HCT116 (cell line): ENCODE results near the gene NUAK2. TPM values are rescaled to one million over a fixed set of nuclear protein-coding genes. Genes with fewer than 3 reads are reported as not detected.

Experiments used
- ATAC-seq: fragments of 200-7000 bp; cut with Tn5 transposase; 2 replicates; pipeline ENCODE4 v1.9.1; 2020; ENCODE audit warnings: mild to moderate bottlenecking, moderate library complexity
- BruUV-seq: library from RNA; stranded (reverse); fragments of 400-500 nt; replicated peaks from 2 replicates; lab custom pipeline; 2021; lab: Mats Ljungman, UMichigan
- CTCF ChIA-PET: fragments of 300-600 bp; sonication (Branson Sonifier 250); formaldehyde crosslinking; loops from one replicate; lab custom pipeline; 2021; ENCODE audit warnings: antibody characterized with exemption; lab: Charles Lee
- POLR2A ChIA-PET: fragments of 300-600, 350-600 bp; sonication (Branson Sonifier 250); formaldehyde crosslinking; loops from one replicate; lab custom pipeline; 2021; ENCODE audit warnings: antibody characterized with exemption; lab: Charles Lee
- RAD21 ChIA-PET, 2 experiments: fragments of 300-600 bp; sonication (Branson Sonifier 250); formaldehyde crosslinking; loops; one replicate each; lab custom pipeline; 2023; ENCODE audit warnings: low total read pairs in 2 of 2; ENCODE audit not compliant: uncharacterized antibody in 2 of 2, unreplicated experiment in 2 of 2, low non-redundant PET in 1 of 2; lab: Charles Lee
- DNase-seq: peaks from one replicate; pipeline ENCODE4 v3.0.0-alpha.2; 2010; ENCODE audit warnings: low read depth, low spot score
- H2AFZ ChIP-seq: fragments of 200-600 bp; shearing (Covaris generic), sonication (generic); 2 replicates; pipeline ENCODE4 v1.6.1; 2017; ENCODE audit warnings: low read depth, mixed run types, mixed read lengths, antibody characterized with exemption, low read length; ENCODE audit not compliant: poor library complexity, severe bottlenecking
- H3K27ac ChIP-seq: 2 replicates; pipeline ENCODE4 v1.5.1; 2012; ENCODE audit warnings: low read depth, low read length
- H3K27me3 ChIP-seq: fragments of 200-600 bp; sonication (generic); 2 replicates; pipeline ENCODE4 v1.6.1; 2016; ENCODE audit warnings: mixed run types, low read length, mixed read lengths; ENCODE audit not compliant: insufficient read depth
- H3K36me3 ChIP-seq, 2 experiments: fragments of 200-500 bp in 1 of 2; fragments of 200-600 bp in 1 of 2; sonication (Bioruptor generic) in 1 of 2; sonication (generic) in 1 of 2; 2 replicates each; pipeline versions ENCODE4 v1.5.1 to v1.6.1; 2014 to 2016; ENCODE audit warnings: low read length in 2 of 2, inconsistent platforms in 1 of 2, mixed read lengths in 1 of 2, mixed run types in 1 of 2; ENCODE audit not compliant: insufficient read depth in 2 of 2, control insufficient read depth in 1 of 2
- H3K4me1 ChIP-seq, 2 experiments: fragments of 200-600 bp in 1 of 2; sonication (generic) in 1 of 2; 2 replicates each; pipeline versions ENCODE4 v1.5.1 to v1.6.1; 2012 to 2017; ENCODE audit warnings: low read length in 2 of 2, inconsistent platforms in 1 of 2, mild to moderate bottlenecking in 1 of 2, mixed read lengths in 1 of 2, mixed run types in 1 of 2, moderate library complexity in 1 of 2; ENCODE audit not compliant: insufficient read depth in 2 of 2, control insufficient read depth in 1 of 2
- H3K4me2 ChIP-seq: fragments of 200-600 bp; sonication (generic); 2 replicates; pipeline ENCODE4 v1.6.1; 2017; ENCODE audit warnings: mixed run types, low read length, mixed read lengths
- H3K4me3 ChIP-seq, 2 experiments: fragments of 200-600 bp in 1 of 2; sonication (generic) in 1 of 2; replicated peaks in 1 of 2; 2 replicates each; pipeline ENCODE4 v1.5.1; 2011 to 2016; ENCODE audit warnings: low read length in 2 of 2, control low read depth in 1 of 2, low read depth in 1 of 2, mild to moderate bottlenecking in 1 of 2, mixed read lengths in 1 of 2, mixed run types in 1 of 2
- H3K79me2 ChIP-seq: fragments of 200-600 bp; sonication (generic); 2 replicates; pipeline ENCODE4 v1.6.1; 2017; ENCODE audit warnings: mild to moderate bottlenecking, mixed run types, low read length, moderate library complexity, mixed read lengths; ENCODE audit not compliant: insufficient read depth
- H3K9ac ChIP-seq: fragments of 200-600 bp; sonication (generic); 2 replicates; pipeline ENCODE4 v1.6.1; 2016; ENCODE audit warnings: low read length, mixed read lengths
- H3K9me2 ChIP-seq: fragments of 200-600 bp; sonication (generic), shearing (Covaris generic); 2 replicates; pipeline ENCODE4 v1.6.1; 2017; ENCODE audit warnings: mixed run types, mild to moderate bottlenecking, moderate library complexity; ENCODE audit not compliant: insufficient read depth
- H3K9me3 ChIP-seq, 2 experiments: fragments of 200-500 bp in 1 of 2; fragments of 200-600 bp in 1 of 2; sonication (Bioruptor generic) in 1 of 2; sonication (generic) in 1 of 2; 2 replicates each; pipeline ENCODE4 v1.6.1; 2014 to 2017; ENCODE audit warnings: low read length in 2 of 2, mixed read lengths in 2 of 2, inconsistent platforms in 1 of 2, low read depth in 1 of 2, mild to moderate bottlenecking in 1 of 2, mixed run types in 1 of 2, moderate library complexity in 1 of 2; ENCODE audit not compliant: control insufficient read depth in 1 of 2, insufficient read depth in 1 of 2
- H4K20me1 ChIP-seq: fragments of 200-600 bp; sonication (generic), shearing (Covaris generic); 2 replicates; pipeline ENCODE4 v1.6.1; 2017; ENCODE audit warnings: mixed run types, mild to moderate bottlenecking, moderate library complexity; ENCODE audit not compliant: insufficient read depth
- CBX3 ChIP-seq: IDR thresholded peaks from 2 replicates; pipeline ENCODE4 v1.6.1; 2012; ENCODE audit warnings: low read depth
- CEBPB ChIP-seq: IDR thresholded peaks from 2 replicates; pipeline ENCODE4 v1.6.1; 2012; ENCODE audit warnings: low read depth
- ELF1 ChIP-seq: IDR thresholded peaks from 2 replicates; pipeline ENCODE4 v1.6.1; 2012; ENCODE audit warnings: low read depth, borderline replicate concordance
- EZH2 ChIP-seq: fragments of 200-600 bp; sonication (generic); IDR thresholded peaks from 2 replicates; pipeline ENCODE4 v1.6.1; 2017; ENCODE audit warnings: antibody characterized with exemption, mixed run types
- POLR2A ChIP-seq: IDR thresholded peaks from 2 replicates; pipeline ENCODE4 v1.7.0; 2011; ENCODE audit warnings: borderline replicate concordance; ENCODE audit not compliant: insufficient read depth, insufficient read length; ENCODE audit errors: extremely low read depth
- POLR2AphosphoS5 ChIP-seq: IDR thresholded peaks from 2 replicates; pipeline ENCODE4 v1.6.1; 2011; ENCODE audit warnings: mild to moderate bottlenecking, low read depth, low read length, moderate library complexity
- RAD21 ChIP-seq: IDR thresholded peaks from 2 replicates; pipeline ENCODE4 v1.6.1; 2012; ENCODE audit warnings: low read depth, mild to moderate bottlenecking
- SIN3A ChIP-seq: IDR thresholded peaks from 2 replicates; pipeline ENCODE4 v1.6.1; 2012; ENCODE audit warnings: low read depth
- SRF ChIP-seq: IDR thresholded peaks from 2 replicates; pipeline ENCODE4 v1.6.1; 2012; ENCODE audit warnings: low read depth
- ZFX ChIP-seq: fragments of 450-650 bp; IDR thresholded peaks from 2 replicates; pipeline ENCODE4 v1.6.1; 2017
- ZNF274 ChIP-seq: fragments of 200-500 bp; sonication (Bioruptor generic); IDR thresholded peaks from 2 replicates; pipeline ENCODE4 v1.6.1; 2014; ENCODE audit warnings: mild to moderate bottlenecking, low read depth, low read length, inconsistent platforms
- intact Hi-C: fragments of 100-400 bp; cut with micrococcal nuclease; formaldehyde crosslinking; loops from 2 replicates; pipeline ENCODE4 v1.10.0; 2022
- total RNA-seq: library from RNA; stranded (reverse); gene quantifications from one replicate; pipeline ENCODE4 v1.2.1, GENCODE V29; 2021; ENCODE audit not compliant: unreplicated experiment
- TF ChIP-seq, protein P1 (sequence below): IDR thresholded peaks from 2 replicates; pipeline ENCODE4 v1.6.1; 2012
- TF ChIP-seq, protein P2 (sequence below): IDR thresholded peaks from 2 replicates; pipeline ENCODE4 v1.6.1; 2012
- TF ChIP-seq, protein P3 (sequence below): IDR thresholded peaks from 2 replicates; pipeline ENCODE4 v1.6.1; 2011; ENCODE audit warnings: mild to moderate bottlenecking, low read length, moderate library complexity; ENCODE audit not compliant: insufficient replicate concordance; ENCODE audit errors: extremely low read depth

Gene NUAK2
- total RNA-seq, 1 experiment from 2014 or later = 3.0 TPM

DNA sequence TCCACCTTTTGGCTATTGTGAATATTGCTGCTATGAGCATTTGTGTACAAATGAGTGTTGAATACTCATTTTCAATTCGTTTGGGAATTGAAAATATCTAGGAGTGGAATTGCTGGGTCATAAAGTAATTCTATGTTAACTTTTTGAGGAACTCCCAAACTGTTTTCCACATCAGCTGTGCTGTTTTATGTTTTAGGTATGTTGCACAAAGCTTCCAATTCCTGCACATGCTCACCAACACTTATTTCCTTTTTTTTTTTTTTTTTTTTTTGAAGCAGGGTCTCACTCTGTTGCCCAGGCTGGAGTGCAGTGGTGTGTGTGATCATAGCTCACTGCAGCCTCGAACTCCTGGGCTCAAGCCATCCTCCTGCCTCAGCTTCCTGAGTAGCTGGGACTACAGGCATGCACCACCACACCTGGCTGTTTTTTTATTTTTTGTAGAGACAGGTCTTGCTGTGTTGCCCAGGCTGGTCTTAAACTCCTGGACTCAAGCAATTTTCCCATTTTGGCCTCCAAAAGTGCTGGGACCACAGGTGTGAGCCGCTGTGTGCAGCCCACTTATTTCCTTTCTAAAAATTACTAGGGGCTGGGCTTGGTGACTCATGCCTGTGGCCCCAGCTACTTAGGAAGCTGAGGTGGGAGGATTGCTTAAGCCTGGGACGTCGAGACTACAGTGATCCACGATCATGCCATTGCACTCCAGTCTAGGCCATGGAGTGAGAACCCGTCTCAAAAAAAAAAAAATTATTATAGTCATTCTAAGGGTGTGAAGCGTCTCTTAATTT lies 60.4 kb downstream of the NUAK2 start:
- ATAC-seq = no peak
- intact Hi-C loops = no loop called here
- Histone ChIP-seq H2AFZ (no peak overlapping the region), H3K9me3 (no peaks in the 10 kb centered on the region), H3K9ac (no peak overlapping the region), H3K27me3 (no peaks in the 10 kb centered on the region), H3K4me3 (no peak overlapping the region), H3K27ac (no peak overlapping the region), H3K79me2 (no peaks in the 10 kb centered on the region), H3K4me2 (peak overlapping the region; percentile 39), H3K4me1 (peaks cover 24 to 58% of the 10 kb centered on the region in 2 experiments), H3K9me2 (no peaks in the 10 kb centered on the region), H3K36me3 (no peaks in the 10 kb centered on the region), H4K20me1 (no peaks in the 10 kb centered on the region)
- POLR2A ChIA-PET = interaction anchor here (0.6 kb wide), 1 partner anchor 398 kb away, joined by 4 read pairs; no protein-coding TSS in a partner anchor
- BruUV-seq = no TSS peak
- CTCF ChIA-PET = interaction anchor here (0.9 to 4.1 kb wide), 8 partner anchors 10 to 199 kb away, joined by 3 to 17 read pairs (median 6); partner anchors contain the start of gene TMCC2
- RAD21 ChIA-PET = interaction anchor here in 1 of 2 experiments (1.5 kb wide), 1 partner anchor 10 kb away, joined by 3 read pairs; no protein-coding TSS in a partner anchor
- DNase-seq = no peak
- TF ChIP-seq SRF (no peak), EZH2 (no peak), CBX3 (no peak), POLR2AphosphoS5 (no peak), ELF1 (no peak)
- TF ChIP-seq, protein P1, sequence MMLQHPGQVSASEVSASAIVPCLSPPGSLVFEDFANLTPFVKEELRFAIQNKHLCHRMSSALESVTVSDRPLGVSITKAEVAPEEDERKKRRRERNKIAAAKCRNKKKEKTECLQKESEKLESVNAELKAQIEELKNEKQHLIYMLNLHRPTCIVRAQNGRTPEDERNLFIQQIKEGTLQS = no peak

DNA sequence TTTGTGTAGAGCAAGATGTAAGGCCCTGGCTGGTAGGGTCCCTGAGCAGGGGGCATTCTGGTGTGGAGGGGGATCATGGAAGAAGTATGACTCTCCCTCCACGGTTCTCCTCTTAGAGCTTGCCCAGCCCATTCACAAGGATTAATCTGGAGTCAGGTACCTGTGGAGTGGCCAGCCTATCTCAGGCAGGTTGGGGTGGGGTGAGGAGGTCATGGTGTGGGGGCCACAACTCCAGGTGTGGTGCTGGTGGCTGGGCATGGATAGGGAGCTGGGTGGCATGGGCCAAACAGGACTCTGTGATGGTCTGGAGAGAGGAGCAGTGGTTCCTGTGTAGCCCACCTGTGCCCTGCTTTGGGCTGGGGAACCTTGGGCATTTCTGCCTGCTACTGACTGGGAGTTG lies 61.5 kb downstream of the NUAK2 start:
- Histone ChIP-seq H3K79me2 (no peaks in the 10 kb centered on the region), H3K4me1 (peaks cover 21 to 51% of the 10 kb centered on the region in 2 experiments), H3K9me2 (no peaks in the 10 kb centered on the region), H3K36me3 (no peaks in the 10 kb centered on the region), H2AFZ (no peak overlapping the region), H3K27me3 (no peaks in the 10 kb centered on the region), H3K27ac (no peak overlapping the region), H3K9me3 (no peaks in the 10 kb centered on the region), H3K4me3 (no peak overlapping the region), H3K9ac (no peak overlapping the region), H3K4me2 (no peak overlapping the region; the same call in 1 of the 2 replicates), H4K20me1 (no peaks in the 10 kb centered on the region)
- intact Hi-C loops = loop anchor here (5.0 kb wide), 1 partner anchor 48 kb away; the partner anchor contains the start of gene DSTYK
- BruUV-seq = no TSS peak
- CTCF ChIA-PET = interaction anchor here (0.9 to 4.1 kb wide), 6 partner anchors 11 to 453 kb away, joined by 3 to 17 read pairs (median 4); no protein-coding TSS in a partner anchor
- DNase-seq (no peak), ATAC-seq (no peak)
- POLR2A ChIA-PET = no interaction called here
- RAD21 ChIA-PET = no interaction called here
- TF ChIP-seq, protein P2, sequence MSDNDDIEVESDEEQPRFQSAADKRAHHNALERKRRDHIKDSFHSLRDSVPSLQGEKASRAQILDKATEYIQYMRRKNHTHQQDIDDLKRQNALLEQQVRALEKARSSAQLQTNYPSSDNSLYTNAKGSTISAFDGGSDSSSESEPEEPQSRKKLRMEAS = no peak
- TF ChIP-seq ZNF274 = no peak
- no peak for TF ChIP-seq CEBPB
- no peak for TF ChIP-seq SIN3A
- TF ChIP-seq RAD21 = no peak
- TF ChIP-seq SRF = no peak
- no peak for TF ChIP-seq ZFX
- TF ChIP-seq, protein P3, sequence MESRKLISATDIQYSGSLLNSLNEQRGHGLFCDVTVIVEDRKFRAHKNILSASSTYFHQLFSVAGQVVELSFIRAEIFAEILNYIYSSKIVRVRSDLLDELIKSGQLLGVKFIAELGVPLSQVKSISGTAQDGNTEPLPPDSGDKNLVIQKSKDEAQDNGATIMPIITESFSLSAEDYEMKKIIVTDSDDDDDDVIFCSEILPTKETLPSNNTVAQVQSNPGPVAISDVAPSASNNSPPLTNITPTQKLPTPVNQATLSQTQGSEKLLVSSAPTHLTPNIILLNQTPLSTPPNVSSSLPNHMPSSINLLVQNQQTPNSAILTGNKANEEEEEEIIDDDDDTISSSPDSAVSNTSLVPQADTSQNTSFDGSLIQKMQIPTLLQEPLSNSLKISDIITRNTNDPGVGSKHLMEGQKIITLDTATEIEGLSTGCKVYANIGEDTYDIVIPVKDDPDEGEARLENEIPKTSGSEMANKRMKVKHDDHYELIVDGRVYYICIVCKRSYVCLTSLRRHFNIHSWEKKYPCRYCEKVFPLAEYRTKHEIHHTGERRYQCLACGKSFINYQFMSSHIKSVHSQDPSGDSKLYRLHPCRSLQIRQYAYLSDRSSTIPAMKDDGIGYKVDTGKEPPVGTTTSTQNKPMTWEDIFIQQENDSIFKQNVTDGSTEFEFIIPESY = no peak
- no peak for TF ChIP-seq POLR2A
